Stimulated activated CD4-positive, alpha-beta T cell treated with anti-CD3 and anti-CD28 coated beads, Interleukin-4, amount 100 ng/mL, for 24 hours (primary cell): ENCODE results near the gene NKG7.

Experiments
- DNase-seq: peaks from one replicate; pipeline ENCODE4 v3.0.0-alpha.2; 2020

NKG7 gene

DNA sequence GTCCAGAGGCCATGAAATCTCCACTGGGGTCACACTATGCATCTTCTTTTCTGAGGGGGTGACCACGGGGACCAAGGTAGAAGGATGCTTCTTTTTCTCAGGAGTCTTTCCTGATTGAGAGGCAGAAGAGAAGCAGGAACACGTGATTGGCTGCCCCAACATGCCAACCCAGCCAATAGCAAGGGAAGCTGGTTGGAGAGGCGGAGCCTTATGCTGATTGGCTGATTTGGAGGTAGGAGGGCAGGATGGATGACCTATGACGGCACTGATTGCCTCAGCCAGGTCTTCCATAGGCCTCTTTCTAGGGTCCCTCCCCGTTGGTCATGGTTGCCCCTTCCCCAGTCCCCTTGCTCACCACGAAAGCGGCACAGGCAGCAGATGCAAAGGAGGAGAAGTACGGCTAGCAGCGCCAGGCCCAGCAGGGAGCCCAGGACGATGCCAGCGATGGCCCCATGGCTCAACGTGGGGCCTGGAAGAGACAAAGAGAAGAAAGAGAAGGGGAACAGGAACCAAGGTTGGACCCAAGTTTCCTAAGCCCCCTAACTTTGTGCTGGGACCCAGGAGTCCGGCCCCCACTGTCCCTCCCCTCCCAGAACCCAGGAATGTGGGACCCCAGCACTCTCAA lies 38.5 kb downstream of the NKG7 start:
- DNase-seq, result no peak

DNA sequence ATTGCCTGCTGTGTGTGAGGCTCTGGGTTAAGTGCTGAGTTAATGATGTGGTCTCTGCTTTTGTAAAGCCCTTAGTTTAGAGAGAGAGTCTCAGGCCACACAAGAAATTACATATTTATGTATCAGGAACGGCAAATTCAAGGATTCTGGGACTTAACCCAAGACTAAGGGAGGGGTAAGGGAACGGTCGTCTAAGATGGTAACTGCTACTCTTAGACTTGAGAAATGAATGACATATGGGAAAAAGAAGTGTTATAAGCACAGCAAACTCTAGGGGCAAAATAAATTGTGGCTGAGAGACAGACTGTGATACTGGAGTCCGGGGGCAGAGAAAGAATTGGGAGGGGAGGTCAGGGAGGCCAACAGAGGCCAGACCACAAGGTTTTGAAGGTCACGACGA lies 40.7 kb downstream of the NKG7 start:
- DNase-seq, result no peak

DNA sequence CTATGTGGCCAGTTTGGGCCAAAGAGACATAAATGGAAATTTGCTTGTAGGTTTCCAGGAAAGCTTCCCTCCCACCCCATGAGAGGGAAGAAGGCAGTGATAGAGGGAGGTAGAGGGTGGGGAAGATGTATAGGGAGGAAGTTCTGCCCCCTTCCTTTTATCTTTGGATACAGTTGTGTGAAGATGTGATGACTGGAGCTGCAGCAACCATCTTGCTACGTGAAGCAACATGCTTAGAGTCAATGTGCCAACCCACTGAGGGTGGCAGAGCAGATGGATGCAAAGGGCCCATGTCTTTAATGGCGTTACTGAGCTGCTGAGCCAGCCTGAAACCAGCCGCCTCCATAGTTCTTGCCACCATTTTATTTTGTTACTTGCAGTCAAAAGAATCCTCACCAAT lies 41.3 kb downstream of the NKG7 start:
- no peak for DNase-seq

DNA sequence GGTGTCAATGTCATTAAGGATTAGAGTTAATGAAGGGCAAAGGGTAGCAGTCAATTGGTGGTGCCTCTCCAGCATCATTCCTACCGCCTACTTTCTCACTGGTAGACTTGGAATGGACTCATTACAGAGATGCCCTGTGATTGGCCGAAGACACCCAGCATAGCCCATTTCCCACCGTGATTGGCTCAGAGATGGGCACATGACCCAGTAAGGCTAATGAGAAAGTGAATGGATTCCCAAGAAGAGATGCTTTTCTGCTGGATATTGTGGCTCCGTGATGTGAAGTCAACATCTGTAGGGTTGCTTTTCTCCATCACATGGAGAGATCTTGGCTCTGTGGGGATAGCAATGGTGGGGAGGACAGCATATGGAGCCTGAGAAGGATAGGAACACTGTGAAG lies 42.1 kb downstream of the NKG7 start:
- no peak for DNase-seq

DNA sequence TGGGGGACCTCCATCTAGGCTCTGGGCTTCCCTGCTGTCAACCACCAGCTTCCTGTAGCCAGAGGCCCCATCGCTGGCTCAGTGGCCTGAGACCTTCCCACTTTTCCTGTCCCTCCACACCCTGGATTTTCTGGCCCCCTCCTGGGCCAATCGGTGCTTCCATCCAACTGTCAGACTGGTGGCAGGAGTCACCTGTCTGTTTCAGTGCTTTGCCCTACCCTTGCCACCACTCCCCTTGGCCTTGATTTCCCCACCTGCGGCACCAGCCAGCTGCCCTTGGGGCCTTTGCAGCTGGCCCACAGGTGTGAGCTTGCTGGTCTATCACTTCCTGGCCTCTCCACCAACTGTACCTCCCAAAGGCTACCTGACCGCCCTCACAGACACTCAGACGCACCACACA lies 43.0 kb downstream of the NKG7 start:
- no peak for DNase-seq

DNA sequence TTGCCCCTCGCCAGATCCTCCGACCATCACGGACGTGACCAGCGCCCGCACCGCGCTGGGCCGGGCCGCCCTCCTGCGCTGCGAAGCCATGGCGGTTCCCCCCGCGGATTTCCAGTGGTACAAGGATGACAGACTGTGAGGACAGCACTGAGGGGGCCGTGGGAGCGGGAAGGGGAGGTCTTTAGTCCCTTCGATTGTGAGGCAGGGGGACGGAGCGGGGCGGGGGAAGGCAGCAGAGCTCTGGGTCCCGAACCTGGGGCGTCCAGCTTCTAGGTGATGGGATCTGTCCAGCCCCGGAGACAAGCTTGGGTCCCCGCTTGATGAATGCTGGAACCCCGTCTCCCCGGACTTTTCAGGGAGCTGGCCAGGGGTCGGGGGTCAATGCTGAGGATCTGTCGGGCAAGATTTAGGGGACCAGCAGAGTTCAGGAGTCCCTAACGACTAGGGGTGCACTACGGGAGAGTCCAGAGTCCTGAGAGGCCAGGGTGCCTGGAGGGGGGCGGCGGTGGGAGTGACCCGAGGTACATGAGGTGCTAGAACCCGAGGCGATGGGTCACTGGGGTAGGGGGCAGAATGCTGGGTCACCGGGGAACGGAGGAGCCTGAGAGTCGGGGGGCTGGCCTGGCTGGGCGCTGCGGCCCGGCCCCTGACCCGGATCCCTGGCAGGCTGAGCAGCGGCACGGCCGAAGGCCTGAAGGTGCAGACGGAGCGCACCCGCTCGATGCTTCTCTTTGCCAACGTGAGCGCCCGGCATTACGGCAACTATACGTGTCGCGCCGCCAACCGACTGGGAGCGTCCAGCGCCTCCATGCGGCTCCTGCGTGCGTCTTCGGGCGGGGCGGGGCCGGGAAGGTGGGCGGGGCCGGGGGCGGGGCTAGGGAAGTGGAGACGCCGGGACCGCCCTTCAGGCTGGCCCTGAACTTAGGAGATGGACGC lies 45.1 kb downstream of the NKG7 start:
- DNase-seq, result peak; percentile 49

DNA sequence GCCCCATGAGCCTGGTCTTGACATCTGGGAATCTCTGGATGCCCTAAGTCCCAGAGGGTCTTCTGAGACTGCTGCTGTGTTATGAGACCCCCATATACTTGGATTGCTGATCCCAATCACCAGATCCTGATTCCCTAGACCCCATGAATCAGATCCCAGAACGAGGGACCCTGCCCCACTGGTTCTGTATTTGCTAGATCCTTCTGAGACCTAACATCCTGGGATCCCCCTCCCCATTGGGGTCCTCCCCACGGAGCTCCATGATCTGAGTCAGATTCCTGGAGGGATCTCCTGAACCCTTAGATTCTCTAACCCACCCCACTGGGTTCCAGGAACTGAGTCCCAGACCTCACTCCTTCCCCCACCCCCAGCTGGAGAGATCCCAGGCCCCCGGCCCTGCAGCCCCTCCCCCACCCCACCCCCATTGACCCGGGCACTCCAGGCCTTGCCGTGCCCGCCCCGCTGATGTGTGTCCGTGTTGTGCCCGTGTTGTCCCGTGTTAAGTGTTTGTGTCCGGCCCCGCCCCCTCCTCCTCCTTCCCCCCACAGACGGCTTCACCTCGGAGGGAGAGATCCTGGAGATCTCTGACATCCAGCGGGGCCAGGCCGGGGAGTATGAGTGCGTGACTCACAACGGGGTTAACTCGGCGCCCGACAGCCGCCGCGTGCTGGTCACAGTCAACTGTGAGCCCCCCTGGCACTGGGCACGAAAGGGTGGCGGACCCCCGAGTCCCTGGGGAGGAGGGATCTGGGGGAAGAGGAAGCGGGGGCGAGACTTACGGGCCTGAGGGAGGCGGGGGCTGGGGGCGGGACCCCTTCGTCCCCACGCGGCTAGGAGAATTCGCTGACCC lies 46.0 kb downstream of the NKG7 start:
- DNase-seq, result no peak

DNA sequence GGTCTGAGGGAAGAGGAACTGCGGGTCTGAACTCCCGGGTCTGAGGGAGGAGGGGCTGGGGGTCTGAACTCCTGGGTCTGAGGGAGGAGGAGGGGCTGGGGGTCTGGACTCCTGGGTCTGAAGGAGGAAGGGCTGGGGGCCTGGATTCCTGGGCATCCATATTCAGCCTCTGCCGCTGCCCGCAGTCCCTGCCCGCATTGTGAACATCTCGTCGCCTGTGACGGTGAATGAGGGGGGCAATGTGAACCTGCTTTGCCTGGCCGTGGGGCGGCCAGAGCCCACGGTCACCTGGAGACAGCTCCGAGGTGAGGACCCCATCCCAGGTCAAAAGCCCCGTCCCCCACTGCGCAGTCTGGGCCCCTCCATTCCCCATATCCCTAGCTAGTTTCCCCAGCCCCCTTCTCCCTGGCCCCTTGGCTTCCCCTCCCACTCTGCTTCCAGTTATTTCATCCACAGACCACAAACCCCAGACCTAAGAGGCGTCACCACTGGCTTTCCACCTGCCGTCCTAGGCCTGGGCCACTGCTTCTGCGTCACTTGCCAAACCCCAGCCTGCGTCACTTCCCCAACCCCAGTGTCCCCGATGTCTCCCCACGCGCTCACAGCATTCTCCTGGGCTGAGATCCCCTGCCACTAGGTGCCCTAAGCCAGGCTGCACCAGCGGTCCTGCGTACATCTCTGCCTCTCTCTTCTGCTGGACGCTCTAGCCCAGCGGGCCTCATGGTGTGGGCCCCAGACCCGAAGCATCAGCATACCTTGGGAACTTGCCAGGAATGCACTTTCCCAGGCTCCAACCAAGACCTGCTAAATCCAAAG lies 47.1 kb downstream of the NKG7 start:
- no peak for DNase-seq

DNA sequence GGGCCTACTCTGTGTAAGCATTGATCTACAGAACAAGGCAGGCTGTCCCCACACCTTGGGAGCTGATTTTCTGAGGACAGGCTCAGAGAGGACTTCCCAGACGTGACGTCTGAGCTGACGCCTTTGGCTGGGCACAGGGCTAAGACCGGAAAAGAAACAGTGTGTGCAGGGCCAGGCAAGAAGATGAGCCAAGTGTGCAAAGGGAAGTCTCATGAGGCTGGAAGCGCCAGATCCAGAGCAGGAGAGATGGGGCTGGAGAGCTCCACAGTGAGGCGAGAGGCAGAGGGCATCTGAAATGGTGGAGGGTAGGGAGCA lies 48.3 kb downstream of the NKG7 start:
- no peak for DNase-seq

DNA sequence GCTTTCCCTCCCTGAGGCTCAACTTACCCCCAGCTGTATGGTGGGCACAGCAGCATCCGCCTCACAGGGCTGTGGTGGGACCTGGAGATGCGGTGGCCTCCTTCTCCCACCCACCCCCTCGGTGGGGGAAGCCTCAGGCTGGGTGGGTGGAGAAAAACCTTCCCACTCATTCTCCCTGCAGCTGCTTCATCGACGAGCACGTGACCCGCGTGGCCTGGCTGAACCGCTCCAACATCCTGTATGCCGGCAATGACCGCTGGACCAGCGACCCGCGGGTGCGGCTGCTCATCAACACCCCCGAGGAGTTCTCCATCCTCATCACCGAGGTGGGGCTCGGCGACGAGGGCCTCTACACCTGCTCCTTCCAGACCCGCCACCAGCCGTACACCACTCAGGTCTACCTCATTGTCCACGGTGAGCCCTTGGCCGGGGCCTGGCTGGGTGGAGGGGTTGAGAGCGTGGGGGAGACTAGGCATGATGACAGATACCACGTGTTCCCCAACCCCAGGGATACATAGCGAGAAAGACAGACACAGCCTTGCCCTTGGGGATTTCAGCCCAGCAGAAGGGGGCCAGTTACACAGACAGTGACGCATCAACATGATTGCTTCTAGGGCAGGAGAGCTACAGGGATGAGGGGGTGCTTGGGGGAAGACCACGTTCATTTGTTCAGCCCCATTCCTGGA lies 48.8 kb downstream of the NKG7 start:
- DNase-seq, result no peak

DNA sequence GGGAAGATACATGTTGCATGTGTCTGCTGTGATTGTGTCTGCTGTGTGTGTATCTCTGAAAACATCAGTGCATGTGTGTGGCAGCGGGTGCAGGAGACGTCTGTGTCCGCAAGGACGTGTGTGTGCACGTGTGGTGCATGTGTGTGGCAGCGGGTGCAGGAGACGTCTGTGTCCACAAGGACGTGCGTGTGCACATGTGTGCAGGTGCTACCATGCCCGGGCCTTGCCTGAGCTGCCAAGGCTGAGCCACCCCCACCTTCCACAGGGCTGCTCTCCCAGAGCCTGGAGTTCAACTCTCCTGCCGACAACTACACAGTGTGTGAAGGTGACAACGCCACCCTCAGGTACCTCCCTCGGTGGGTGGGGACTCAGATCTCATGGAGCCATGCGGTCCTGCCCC lies 50.7 kb downstream of the NKG7 start:
- no peak for DNase-seq
